ENCODE data around the gene TRANK1. TPM values are rescaled to one million over a fixed set of nuclear protein-coding genes. Genes with fewer than 3 reads are reported as not detected.
"Not testable (repeated sequence)": the region's sequence is repeated elsewhere in the genome, so short reads cannot be mapped to it uniquely, and the experiment has no call there.

Gene TRANK1
- total and polyA plus RNA-seq, 2 donors, result 12.5 to 40.1 TPM

DNA sequence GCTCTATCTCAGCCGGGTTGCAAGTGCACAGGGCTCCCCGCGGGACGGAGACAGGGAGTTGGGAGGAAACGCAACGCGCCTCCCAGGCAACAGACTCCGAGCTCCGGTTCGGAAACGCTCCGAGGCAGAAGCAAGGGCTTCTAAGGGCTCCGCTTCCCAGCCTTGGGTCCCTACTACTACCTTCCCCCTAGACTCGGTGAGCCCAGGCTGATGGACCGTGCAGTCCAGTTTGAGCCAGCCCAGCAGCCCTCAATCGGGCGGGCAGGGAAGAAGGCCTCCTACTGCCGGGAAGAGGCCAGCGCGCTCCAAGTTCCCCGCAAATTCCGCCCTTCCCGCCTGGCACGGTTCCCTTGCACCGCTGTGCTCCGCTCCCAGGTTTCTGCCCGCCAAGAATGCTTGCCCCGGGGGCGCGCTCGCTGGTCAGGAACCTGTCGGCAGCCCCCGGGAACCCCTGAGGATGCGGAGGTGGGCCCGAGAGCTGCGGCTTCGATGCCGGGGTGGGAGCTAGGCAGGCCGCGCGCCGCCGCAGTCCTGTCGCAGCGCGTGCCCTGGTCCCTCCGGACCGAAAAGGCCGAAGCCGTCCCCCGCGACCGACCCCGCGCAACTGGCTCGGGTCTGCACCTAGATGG is 728 bp downstream of the TRANK1 start:
- Histone ChIP-seq H3K4me3 (ENCODE audit: low read depth, low read length) (peak overlapping the region; percentile 79), H3K36me3 (ENCODE audit: insufficient read depth) (no peaks in the 10 kb centered on the region), H3K27ac (ENCODE audit: low read depth) (peak overlapping the region; percentile 43), H3K4me1 (ENCODE audit: insufficient read depth) (no peaks in the 10 kb centered on the region)
- under 1% methylated on average over 56 of the region's 56 CpGs for WGBS
- peak; percentile 28 for DNase-seq (ENCODE audit: extremely low spot score)

DNA sequence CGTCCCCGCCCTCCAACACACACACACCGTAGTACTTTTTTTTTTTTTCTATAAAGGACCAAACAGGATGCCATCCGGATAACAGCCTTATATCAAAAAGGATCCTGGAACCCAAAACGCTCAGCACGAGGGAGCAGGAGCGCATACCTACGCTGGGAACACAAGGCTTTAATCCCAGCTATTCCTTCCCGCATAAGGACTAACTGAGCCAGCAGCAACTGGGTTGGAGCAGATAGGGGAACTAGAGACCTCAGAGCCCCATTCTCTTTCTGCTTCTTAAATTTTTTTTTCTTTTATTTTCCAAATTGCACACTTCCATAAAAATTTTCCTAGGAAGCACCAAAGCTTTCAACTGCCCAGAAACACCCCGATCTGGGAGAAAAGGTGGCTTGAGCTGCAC is 1.3 kb downstream of the TRANK1 start:
- Histone ChIP-seq H3K4me3 (ENCODE audit: low read depth, low read length) (peak overlapping the region; percentile 79), H3K27ac (ENCODE audit: low read depth) (no peak overlapping the region), H3K4me1 (ENCODE audit: insufficient read depth) (no peaks in the 10 kb centered on the region), H3K36me3 (ENCODE audit: insufficient read depth) (no peaks in the 10 kb centered on the region)
- WGBS, result 18% methylated on average over 10 of the region's 10 CpGs
- no peak for DNase-seq (ENCODE audit: extremely low spot score)

DNA sequence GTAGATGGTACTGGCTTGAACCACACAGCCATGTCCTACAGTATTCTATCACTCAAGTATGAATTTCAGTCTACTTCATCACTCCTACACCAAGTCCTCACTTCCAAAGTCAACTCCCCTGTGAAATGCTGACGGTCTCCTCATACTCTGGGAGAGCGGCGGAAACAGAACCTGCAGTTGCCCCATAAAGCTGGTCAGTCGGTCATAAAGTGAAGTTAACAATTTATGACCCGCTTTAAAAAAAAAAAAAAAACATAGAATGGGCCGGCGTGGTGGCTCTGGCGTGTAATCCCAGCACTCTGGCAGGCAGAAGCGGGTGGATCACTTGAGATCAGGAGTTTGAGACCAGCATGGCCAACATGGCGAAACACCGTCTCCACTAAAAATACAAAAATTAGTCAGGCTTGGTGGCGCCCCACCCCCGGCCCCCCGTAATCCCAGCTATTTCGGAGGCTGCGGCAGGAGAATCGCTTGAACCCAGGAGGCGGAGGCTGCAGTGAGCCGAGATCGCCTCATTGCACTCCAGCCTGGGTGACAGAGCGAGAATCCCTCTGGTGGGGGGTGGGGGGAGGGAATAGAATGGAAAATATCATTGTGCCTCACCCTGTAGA is 2.1 kb downstream of the TRANK1 start:
- WGBS, result 76% methylated on average over 21 of the region's 21 CpGs
- no peak overlapping the region for H3K27ac ChIP-seq (ENCODE audit: low read depth)
- no peak overlapping the region for H3K4me3 ChIP-seq (ENCODE audit: low read depth, low read length)
- no peaks in the 10 kb centered on the region for H3K36me3 ChIP-seq (ENCODE audit: insufficient read depth)
- no peaks in the 10 kb centered on the region for H3K4me1 ChIP-seq (ENCODE audit: insufficient read depth)
- no peak for DNase-seq (ENCODE audit: extremely low spot score)

DNA sequence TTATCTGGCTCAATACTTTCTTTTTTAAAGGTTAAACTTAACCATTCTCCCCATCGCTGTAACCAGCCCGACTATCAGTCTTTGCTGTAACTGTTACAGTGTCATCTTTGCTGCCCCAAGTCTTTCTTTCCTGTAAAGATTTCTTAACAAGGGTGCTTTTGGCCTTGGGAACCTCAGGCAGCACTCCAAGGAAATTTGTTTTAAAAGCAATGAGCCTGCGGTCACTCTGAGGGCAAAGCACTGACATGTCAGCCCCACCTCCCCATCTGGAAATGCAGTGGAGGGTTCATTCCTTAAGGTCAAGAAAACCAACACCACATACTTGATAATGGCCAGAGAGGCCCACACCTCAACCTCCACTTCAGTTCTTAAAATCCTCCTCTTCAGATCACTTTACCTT is 3.2 kb downstream of the TRANK1 start:
- Histone ChIP-seq H3K4me1 (ENCODE audit: insufficient read depth) (no peaks in the 10 kb centered on the region), H3K27ac (ENCODE audit: low read depth) (no peak overlapping the region), H3K36me3 (ENCODE audit: insufficient read depth) (no peaks in the 10 kb centered on the region), H3K4me3 (ENCODE audit: low read depth, low read length) (no peak overlapping the region)
- 53% methylated on average over 3 of the region's 3 CpGs for WGBS
- no peak for DNase-seq (ENCODE audit: extremely low spot score)

DNA sequence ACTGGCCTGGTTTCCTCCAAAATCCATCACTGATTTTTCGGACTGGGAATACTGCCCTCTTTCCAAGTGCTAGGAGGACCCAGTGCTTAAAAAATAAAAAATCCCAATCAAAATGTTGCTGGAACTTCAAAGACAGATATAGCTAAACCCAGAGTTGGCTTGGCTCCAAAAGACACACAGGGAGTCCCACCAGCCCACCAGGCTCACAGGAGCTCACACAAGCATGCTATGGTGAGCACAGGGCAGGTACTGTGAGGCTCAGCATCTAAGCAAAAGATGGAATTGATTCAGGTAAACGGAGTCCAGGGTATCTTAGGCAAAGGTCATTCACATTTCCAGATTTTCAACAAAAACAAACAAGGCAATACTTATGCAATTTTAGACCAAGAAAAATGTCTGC is 3.7 kb downstream of the TRANK1 start:
- 85% methylated on average over 2 of the region's 2 CpGs for WGBS
- no peak overlapping the region for H3K27ac ChIP-seq (ENCODE audit: low read depth)
- no peak for DNase-seq (ENCODE audit: extremely low spot score)
- no peaks in the 10 kb centered on the region for H3K4me1 ChIP-seq (ENCODE audit: insufficient read depth)
- no peaks in the 10 kb centered on the region for H3K36me3 ChIP-seq (ENCODE audit: insufficient read depth)
- no peak overlapping the region for H3K4me3 ChIP-seq (ENCODE audit: low read depth, low read length)

DNA sequence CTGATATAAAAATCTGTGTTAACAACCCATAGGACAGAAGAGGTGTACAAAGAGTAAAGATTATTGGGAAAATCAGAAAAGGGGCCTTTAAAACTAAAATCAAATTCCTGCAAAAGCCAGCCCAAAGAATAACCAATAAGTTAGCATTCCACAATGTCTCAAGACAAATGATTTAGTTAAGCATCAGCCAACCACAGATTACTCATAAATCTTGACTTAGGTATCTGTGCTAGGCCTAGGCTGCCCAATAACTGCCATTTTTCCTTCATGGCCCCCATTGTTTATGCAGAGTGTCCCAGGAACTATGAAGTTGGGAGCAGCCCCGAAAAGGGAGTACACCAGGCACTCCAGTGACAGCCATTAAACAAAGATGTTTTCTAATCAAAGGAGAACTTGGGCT is 7.4 kb downstream of the TRANK1 start:
- no peak for DNase-seq (ENCODE audit: extremely low spot score)
- 44% methylated on average over 1 of the region's 1 CpG for WGBS

DNA sequence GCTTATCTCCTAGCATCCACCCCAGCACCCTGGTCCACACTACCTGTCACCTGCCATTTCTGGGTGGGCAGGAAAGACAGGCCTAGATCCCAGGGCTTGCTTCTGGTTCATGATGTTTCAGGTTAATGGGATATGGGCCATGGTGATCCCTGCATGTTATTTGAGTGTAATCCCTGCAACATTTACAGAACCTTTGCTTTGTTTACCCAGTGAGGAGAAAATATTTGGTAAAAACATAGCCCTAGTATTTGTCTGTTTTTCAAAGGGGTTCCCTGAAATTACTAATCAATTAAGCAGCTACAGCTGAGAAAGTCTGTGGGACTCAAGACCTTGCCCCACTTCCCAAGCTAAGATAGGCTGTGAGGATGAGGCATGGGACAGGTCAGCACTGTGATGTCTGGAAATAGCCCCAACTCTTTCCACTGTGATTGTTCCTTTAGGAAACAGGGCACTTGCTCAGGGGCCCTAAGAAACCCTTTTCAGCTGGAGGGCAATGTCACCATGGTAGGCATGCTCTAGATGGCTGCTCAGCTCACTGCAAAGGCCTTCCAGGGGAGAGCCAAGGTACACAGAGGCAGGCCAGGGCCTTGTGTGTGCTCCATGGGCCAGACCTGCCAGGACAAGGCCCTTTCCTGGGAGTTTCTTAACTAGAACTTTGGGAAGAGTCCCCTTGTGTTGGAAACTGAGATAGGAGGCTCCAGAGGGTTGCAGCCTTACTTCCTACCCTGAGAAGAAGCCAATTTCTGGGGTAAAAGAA is 11.1 kb downstream of the TRANK1 start:
- Histone ChIP-seq H3K27ac (ENCODE audit: low read depth) (no peak overlapping the region), H3K4me1 (ENCODE audit: insufficient read depth) (no peaks in the 10 kb centered on the region), H3K4me3 (ENCODE audit: low read depth, low read length) (no peak overlapping the region), H3K36me3 (ENCODE audit: insufficient read depth) (no peaks in the 10 kb centered on the region)
- no peak for DNase-seq (ENCODE audit: extremely low spot score)

More for the DNA sequence above, 7.4 kb downstream of the TRANK1 start:
- Histone ChIP-seq H3K27ac (ENCODE audit: low read depth) (no peak overlapping the region), H3K4me1 (ENCODE audit: insufficient read depth) (no peaks in the 10 kb centered on the region), H3K4me3 (ENCODE audit: low read depth, low read length) (no peak overlapping the region), H3K36me3 (ENCODE audit: insufficient read depth) (no peaks in the 10 kb centered on the region)

DNA sequence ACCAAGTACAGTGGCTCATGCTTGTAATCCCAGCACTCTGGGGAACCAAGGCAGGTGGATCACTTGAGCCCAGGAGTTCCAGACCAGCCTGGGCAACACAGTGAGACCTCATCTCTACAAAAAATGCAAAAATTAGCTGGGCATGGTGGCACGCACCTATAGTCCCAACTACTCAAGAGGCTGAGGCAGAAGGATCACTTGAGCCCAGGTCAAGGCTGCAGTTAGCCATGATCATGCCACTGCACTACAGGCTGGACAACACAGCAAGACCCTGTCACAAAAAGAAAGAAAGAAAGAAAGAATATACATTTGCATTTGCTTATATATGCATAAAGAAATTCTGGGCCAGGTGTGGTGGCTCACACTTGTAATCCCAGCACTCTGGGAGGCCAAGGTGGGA is 13.4 kb downstream of the TRANK1 start:
- not testable (repeated sequence) for DNase-seq (ENCODE audit: extremely low spot score); H3K27ac ChIP-seq (ENCODE audit: low read depth); H3K36me3 ChIP-seq (ENCODE audit: insufficient read depth); H3K4me3 ChIP-seq (ENCODE audit: low read depth, low read length); H3K4me1 ChIP-seq (ENCODE audit: insufficient read depth)
- 98% methylated on average over 1 of the region's 1 CpG for WGBS

DNA sequence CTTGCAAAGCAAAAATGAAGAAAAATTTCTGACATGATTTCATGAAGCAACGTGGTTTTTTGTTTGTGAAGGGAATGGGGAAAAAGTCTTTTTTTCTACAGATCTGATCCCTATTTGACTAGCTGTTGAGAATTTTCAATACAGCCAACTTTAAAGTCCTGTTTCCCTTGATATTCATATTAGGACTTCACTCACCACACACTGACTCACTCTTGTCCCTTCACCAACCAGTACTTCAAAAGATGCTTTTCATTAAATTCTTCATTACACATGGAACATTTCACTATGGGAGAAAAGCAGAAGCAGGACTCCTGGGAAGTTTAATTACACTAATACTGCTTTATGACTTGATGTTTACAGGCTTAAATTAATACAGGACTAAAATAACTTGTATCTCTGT is 16.6 kb downstream of the TRANK1 start:
- Histone ChIP-seq H3K27ac (ENCODE audit: low read depth) (no peak overlapping the region), H3K4me1 (ENCODE audit: insufficient read depth) (no peaks in the 10 kb centered on the region), H3K36me3 (ENCODE audit: insufficient read depth) (no peaks in the 10 kb centered on the region), H3K4me3 (ENCODE audit: low read depth, low read length) (no peak overlapping the region)
- WGBS, result 88% methylated on average over 1 of the region's 1 CpG
- no peak for DNase-seq (ENCODE audit: extremely low spot score)

DNA sequence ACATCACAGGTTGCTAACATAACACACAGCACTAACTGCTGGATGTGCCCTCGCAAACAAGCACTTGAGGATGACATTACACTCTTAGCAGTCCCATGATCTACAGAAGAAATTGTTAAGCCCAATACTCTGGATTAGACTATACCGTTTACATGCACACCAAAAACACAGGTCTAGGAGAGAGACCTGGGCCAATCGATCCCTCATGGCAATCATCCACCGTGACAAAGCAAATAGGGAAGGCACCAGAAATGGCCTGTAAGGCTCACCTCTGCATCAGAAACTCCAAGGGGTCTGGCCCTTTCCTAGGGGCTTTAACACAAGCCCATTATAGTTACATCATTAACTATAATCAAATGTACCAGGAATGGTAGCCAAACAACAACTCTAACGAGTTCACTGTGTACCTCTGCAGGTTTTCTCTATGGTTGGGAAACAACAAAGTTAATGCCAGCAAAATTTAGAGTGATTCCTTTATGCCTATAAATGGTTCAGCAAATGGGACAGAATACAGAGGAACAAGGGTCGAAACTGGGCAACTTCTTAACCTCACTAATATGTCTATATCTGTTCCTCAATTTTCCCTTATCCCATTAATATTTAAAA is 18.5 kb downstream of the TRANK1 start:
- DNase-seq (ENCODE audit: extremely low spot score), result no peak
- H3K4me3 ChIP-seq (ENCODE audit: low read depth, low read length), result no peak overlapping the region
- H3K36me3 ChIP-seq (ENCODE audit: insufficient read depth), result no peaks in the 10 kb centered on the region
- 71% methylated on average over 6 of the region's 6 CpGs for WGBS
- no peak overlapping the region for H3K27ac ChIP-seq (ENCODE audit: low read depth)
- H3K4me1 ChIP-seq (ENCODE audit: insufficient read depth), result no peaks in the 10 kb centered on the region

DNA sequence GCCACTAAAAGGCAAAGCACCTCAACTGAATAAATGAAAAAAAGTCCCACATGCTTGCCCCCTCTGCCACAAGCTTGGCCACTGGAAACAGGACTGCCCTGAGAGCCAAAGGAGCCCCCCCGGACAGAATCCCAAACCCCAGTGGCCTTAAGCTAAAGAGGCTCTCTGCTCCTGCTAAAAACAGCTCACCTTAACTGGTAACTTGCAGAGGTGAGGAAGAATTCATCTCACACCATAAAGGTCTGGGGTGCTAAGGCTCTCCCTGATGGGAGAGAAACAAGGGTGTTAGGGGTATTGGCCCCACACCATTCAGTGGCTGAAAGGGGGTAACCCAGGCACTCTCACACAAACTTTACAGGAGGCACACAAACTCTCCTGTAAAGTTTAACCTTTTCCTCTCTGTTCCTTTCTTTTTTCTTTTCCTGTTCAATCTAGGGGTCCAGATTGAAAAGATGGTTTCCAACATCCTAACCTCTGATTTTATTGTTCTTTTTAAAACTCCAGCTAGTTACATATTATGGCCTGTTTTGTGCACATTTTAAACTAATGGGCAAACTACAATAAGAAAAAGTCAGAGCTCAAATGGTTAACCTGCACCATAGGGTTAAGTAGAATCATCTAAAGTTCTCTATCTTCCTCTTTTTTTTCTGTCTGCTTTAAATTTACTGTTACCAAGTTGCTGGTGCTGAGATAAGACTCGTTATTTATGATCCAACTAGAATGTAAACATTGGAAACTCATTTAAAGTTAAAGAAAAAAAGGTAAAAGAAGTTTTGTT is 19.9 kb downstream of the TRANK1 start:
- H3K36me3 ChIP-seq (ENCODE audit: insufficient read depth), result no peaks in the 10 kb centered on the region
- 33% methylated on average over 2 of the region's 2 CpGs for WGBS
- H3K27ac ChIP-seq (ENCODE audit: low read depth), result no peak overlapping the region
- DNase-seq (ENCODE audit: extremely low spot score), result no peak
- H3K4me3 ChIP-seq (ENCODE audit: low read depth, low read length), result no peak overlapping the region
- no peaks in the 10 kb centered on the region for H3K4me1 ChIP-seq (ENCODE audit: insufficient read depth)

DNA sequence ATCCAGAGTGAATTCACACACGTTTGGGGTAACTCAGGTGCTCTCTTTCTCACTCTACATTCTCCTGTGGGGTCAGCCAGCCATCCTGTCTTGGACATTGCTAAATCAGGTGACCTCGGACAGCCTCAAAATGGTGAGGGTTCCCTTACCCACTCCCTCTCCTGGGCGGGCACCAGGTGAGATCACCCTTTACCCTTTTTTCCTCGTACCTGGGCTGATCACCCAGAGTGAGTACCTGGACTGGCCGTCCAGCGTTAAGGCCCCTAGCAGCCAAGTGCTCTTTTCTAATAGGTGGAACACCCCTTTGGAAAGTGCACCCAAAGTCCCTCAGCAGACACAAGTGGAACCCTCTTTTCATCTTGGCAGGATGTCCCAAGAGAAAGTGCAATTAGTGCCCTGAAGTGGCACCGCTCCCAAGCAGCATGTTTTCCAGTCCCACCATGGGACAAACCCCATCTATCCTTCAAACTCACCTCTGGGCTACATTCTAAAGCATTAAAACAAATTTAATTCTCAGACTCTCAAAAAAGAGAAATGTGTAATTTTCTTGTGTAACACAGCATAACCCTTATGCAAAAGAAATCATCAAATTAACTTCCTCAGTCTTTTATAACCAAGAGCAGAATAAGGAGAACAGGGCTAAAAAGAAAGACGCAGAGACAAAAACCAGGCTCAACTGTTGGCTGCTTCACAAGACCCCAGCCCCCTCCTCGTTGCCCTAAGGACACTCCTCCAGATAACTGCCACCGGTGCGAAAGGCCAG is 20.7 kb downstream of the TRANK1 start:
- no peak overlapping the region for H3K27ac ChIP-seq (ENCODE audit: low read depth)
- H3K4me1 ChIP-seq (ENCODE audit: insufficient read depth), result no peaks in the 10 kb centered on the region
- 68% methylated on average over 11 of the region's 11 CpGs for WGBS
- DNase-seq (ENCODE audit: extremely low spot score), result no peak
- H3K36me3 ChIP-seq (ENCODE audit: insufficient read depth), result no peaks in the 10 kb centered on the region
- H3K4me3 ChIP-seq (ENCODE audit: low read depth, low read length), result no peak overlapping the region

DNA sequence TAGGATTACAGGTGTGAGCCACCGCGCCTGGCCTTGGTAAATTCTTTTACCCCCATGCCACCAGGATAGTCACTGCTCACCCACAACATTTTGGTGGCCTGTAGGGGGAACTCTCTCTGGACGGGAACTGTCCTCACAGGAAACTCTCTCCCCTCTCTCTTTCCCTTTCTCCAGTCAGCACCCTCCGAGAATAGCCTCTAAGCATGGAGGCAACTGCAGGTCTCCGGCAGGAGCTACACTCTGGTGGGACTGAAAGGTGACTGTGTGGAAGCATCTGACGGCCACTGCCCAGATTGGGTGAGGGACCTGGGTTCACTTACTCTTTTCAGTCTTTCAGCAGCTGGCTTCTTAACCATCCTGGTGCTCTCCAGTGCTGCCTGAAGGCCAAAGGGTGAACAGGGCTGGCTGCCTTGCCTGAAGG is 21.3 kb downstream of the TRANK1 start:
- Histone ChIP-seq H3K4me3 (ENCODE audit: low read depth, low read length) (no peak overlapping the region), H3K36me3 (ENCODE audit: insufficient read depth) (no peaks in the 10 kb centered on the region), H3K27ac (ENCODE audit: low read depth) (no peak overlapping the region), H3K4me1 (ENCODE audit: insufficient read depth) (no peaks in the 10 kb centered on the region)
- WGBS, result 74% methylated on average over 6 of the region's 6 CpGs
- no peak for DNase-seq (ENCODE audit: extremely low spot score)

All from urinary bladder (tissue), 4 donors.